Activated CD4-positive, alpha-beta memory T cell treated with anti-CD3 and anti-CD28 coated beads, Interleukin-2, amount 10 ng/mL, durations not matched to agents 7 days and 5 days (primary cell): Measurements from ENCODE around the gene ZNHIT3. TPM values are rescaled to one million over a fixed set of nuclear protein-coding genes. Genes with fewer than 3 reads are reported as not detected.
A peak's percentile ranks its signal among the peaks of the same experiment; 100 is the strongest.

ENCODE experiments used
- CTCF ChIA-PET: fragments of 350-600 bp; sonication (Branson Sonifier 250); formaldehyde crosslinking; loops from one replicate; lab custom pipeline; 2021; ENCODE audit warnings: antibody characterized with exemption, inconsistent platforms; lab: Charles Lee
- POLR2A ChIA-PET: fragments of 350-600 bp; sonication (Branson Sonifier 250); formaldehyde crosslinking; loops from one replicate; lab custom pipeline; 2021; ENCODE audit warnings: antibody characterized with exemption; lab: Charles Lee
- DNase-seq: peaks from one replicate; pipeline ENCODE4 v3.0.0-alpha.2; 2020
- H3K27ac Mint-ChIP-seq: one replicate; pipeline ENCODE4 v1.8.0; 2021; ENCODE audit warnings: mild to moderate bottlenecking, mixed read lengths
- H3K27me3 Mint-ChIP-seq: one replicate; pipeline ENCODE4 v1.8.0; 2021; ENCODE audit warnings: mixed read lengths
- H3K36me3 Mint-ChIP-seq: one replicate; pipeline ENCODE4 v1.8.0; 2021; ENCODE audit warnings: low read depth, mixed read lengths
- H3K4me1 Mint-ChIP-seq: one replicate; pipeline ENCODE4 v1.8.0; 2021; ENCODE audit warnings: mixed read lengths
- H3K4me3 Mint-ChIP-seq: one replicate; pipeline ENCODE4 v1.8.0; 2021; ENCODE audit warnings: mild to moderate bottlenecking, mixed read lengths
- H3K9me3 Mint-ChIP-seq: one replicate; pipeline ENCODE4 v1.8.0; 2021; ENCODE audit warnings: mixed read lengths
- total RNA-seq, 2 experiments: library from RNA; stranded (reverse); gene quantifications; one replicate each; pipeline ENCODE4 v1.2.3, GENCODE V29; 2021

Gene ZNHIT3
- total RNA-seq, 2 experiments from 2014 or later = 38.1 to 38.9 TPM

DNA sequence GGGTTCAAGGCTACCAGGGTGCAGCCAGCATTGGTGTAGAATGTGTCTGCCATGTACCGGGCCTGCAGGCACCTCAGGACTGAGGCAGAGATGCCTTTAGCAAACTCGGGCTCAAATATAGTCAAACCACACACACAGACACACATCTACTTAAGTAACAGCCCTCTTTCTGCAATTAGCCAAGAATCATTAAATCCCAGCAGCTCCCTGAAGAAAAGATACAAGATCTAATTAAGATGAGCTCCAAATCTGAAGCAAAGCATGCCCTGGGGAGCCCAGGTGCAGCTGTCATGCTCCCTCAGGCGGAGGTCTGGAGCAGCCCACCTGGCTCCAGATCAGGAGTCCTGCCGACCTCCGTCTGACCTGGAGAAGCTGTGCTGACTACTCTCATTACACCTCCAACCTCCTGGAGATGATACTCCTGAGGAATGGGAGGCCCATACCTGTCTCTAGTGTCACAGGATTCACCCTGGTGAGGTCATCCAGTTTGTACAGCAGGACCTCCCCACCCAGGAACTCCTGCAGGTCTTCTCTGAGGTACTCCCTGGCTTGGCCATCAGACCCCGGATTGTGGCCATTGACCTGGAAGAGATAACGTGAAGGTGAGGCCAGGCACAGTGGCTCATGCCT, 41.3 kb downstream of the ZNHIT3 start:
- peaks cover 57% of the 10 kb centered on the region for H3K36me3 Mint-ChIP-seq
- no peak overlapping the region for H3K4me3 Mint-ChIP-seq
- no peak overlapping the region for H3K27ac Mint-ChIP-seq
- peaks cover 43% of the 10 kb centered on the region for H3K4me1 Mint-ChIP-seq
- no peaks in the 10 kb centered on the region for H3K9me3 Mint-ChIP-seq
- ChIA-PET CTCF (no interaction called here), POLR2A (interaction anchor here (1.7 to 2.5 kb wide), 2 partner anchors 8 to 18 kb away, joined by 6 to 10 read pairs; partner anchors contain the start of genes MYO19 and PIGW)
- no peaks in the 10 kb centered on the region for H3K27me3 Mint-ChIP-seq
- DNase-seq = peak; percentile 8

DNA sequence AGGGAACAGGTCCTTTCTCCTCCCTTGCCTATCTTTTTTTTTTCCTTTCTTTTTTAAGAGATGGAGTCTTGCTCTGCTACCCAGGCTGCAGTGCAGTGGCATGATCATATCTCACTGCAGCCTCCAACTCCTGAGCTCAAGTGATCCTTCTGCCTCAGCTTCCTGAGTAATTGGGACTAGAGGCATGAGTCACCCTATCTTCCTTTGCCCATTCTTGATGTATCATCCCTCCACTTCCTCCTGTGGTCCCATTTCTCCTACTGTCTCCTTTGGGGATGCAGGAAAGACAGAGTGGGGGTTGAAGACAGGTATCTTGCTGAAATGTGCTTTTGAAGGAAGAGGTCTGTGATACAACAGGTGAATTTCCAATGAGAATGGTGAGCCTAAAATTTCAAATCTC, 42.6 kb downstream of the ZNHIT3 start:
- DNase-seq = peak; percentile 8
- H3K27ac Mint-ChIP-seq = no peak overlapping the region
- H3K9me3 Mint-ChIP-seq = no peaks in the 10 kb centered on the region
- H3K36me3 Mint-ChIP-seq = peaks cover 65% of the 10 kb centered on the region
- peaks cover 53% of the 10 kb centered on the region for H3K4me1 Mint-ChIP-seq
- ChIA-PET POLR2A (interaction anchor here (1.5 kb wide), 1 partner anchor 20 kb away, joined by 4 read pairs; no protein-coding TSS in a partner anchor), CTCF (no interaction called here)
- H3K27me3 Mint-ChIP-seq = no peaks in the 10 kb centered on the region
- no peak overlapping the region for H3K4me3 Mint-ChIP-seq

DNA sequence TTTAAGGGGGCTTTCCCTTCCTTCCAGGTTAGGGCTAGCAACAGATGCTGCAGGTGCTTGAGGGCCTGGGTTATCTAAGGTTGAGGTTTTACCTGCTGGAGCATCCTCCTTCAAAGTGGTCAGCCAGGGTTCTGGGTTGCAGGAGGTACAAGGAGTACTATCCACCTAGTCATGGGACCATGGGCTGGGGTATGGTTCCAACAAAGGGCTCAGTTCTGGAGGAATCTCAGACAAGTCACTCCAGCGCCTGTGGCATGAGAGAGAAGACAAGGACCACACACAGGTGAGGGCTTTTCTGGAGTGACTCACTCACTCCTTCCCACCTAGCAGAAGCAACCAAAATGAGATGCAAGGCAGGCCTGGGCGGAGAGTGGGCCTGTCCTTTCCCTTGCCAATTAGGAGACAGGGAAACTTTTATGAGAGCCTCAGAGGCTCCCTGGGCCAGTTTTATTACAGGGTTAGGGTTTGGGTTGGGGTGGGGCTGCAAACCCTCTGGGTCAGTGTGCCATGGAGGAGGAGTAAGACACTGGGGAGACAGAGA, 46.0 kb downstream of the ZNHIT3 start:
- POLR2A ChIA-PET = interaction anchor here (1.2 to 1.5 kb wide), 3 partner anchors 14 to 47 kb away, joined by 3 to 5 read pairs (median 4); no protein-coding TSS in a partner anchor
- peaks cover 50% of the 10 kb centered on the region for H3K36me3 Mint-ChIP-seq
- peak; percentile 15 for DNase-seq
- no peaks in the 10 kb centered on the region for H3K9me3 Mint-ChIP-seq
- no peaks in the 10 kb centered on the region for H3K27me3 Mint-ChIP-seq
- no peak overlapping the region for H3K4me3 Mint-ChIP-seq
- CTCF ChIA-PET = no interaction called here
- peaks cover 55% of the 10 kb centered on the region for H3K4me1 Mint-ChIP-seq
- H3K27ac Mint-ChIP-seq = peak overlapping the region; percentile 99

DNA sequence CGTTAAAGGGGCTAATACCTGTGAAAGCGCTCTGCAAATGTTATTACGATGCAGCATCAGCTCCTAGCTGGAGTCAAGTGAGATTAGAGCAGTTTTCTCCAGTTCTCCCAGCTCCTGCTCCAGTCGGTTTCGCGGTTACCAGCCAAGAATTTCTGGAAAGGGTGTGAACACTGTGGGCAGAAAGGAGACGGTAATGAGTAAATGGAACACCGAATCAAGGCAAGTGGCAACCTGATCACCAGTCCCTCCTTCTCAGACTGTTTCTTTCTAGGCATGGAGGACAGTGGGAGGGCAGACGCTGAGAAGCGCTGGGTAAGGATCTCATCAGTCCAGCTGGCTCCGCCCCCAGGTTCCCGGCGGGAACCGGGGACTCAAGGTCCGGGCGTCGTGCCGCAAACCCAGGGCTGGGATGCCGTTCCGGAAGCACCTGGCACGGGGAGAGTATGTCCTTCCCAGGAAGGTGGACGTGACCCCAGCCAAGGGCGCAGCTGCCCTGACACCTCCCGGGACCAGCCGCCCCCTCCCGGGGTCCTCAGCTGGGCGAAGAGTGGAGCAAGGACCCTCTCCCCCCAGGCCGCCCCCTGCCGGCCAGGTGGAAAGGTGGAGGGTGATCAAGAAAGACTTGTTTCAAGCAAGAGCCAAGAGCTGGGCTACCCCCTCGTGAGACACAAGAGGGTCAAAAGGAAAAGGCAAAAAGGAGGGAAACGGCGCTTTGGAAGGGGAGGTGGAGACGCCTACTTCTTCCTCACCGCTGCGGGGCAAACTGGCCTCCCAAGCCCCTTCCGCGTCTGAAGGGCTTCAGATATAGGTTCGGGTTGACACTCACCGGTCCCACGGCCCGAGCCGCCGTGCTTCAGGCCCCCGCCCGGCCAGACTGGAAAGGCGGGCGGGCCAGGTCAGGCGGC, 47.7 kb downstream of the ZNHIT3 start:
- peaks cover 47% of the 10 kb centered on the region for H3K36me3 Mint-ChIP-seq
- H3K27ac Mint-ChIP-seq = peak overlapping the region; percentile 99
- DNase-seq = peak; percentile 60
- peak overlapping the region; percentile 98 for H3K4me3 Mint-ChIP-seq
- H3K4me1 Mint-ChIP-seq = peaks cover 54% of the 10 kb centered on the region
- no peaks in the 10 kb centered on the region for H3K27me3 Mint-ChIP-seq
- ChIA-PET CTCF (interaction anchor here (0.7 to 3.0 kb wide), 14 partner anchors 10 to 584 kb away, joined by 3 to 20 read pairs (median 4); partner anchors contain the start of genes GGNBP2 and MRM1), POLR2A (interaction anchor here (0.7 to 5.2 kb wide), 13 partner anchors 7 to 188 kb away, joined by 3 to 160 read pairs (median 5); partner anchors contain the start of genes GGNBP2, MRM1 and ZNHIT3)
- no peaks in the 10 kb centered on the region for H3K9me3 Mint-ChIP-seq

DNA sequence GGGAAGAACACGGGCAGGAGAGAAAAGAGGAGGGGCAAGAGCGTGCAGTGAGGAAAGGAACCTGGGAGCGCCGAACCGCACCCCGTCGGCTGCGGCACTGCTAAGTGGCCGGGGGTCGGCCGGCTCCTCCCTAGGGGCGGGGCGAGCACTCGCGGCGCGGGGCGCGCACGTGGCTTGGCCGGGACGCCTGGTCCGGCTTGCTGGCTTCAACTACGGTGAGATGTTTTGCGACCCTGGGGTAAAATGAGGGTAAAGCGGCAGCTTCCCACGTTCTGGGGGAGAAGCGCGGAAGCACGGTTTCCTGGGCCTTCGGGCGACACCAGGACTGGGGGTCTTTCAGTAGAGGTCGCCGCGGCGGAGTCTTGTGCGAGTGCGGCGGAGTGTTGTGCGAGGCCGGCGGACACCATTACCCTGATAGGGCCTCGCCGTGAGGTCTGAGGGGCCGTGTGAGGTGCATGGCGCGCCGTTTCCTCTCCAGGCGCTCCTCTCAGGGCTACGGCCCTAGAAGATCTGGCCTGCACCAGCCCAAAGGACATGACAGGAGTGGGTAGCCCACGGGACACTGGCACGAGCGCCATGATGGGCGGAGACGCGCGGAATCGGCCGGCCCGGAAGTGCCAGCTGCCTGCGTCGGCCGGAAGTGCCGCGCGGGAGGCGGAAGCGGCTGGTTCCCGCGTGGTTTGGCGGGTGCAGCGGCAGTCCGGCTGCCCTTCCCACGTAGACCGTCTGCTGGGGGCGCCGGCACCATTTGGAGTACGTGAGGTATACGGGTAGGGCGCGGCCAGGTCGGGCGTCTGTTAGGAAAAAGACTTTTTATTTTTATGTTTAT, 48.6 kb downstream of the ZNHIT3 start, which contains the start of the genes MYO19 and PIGW:
TSS of gene MYO19 (minus strand) at position 29 of the 829 bp plus-strand sequence. CDS start 2,330 bp downstream, outside the sequence.
TSS of gene PIGW (plus strand) at position 148 of the 829 bp plus-strand sequence. CDS start 2,115 bp downstream, outside the sequence.
- peaks cover 51% of the 10 kb centered on the region for H3K4me1 Mint-ChIP-seq
- no peaks in the 10 kb centered on the region for H3K9me3 Mint-ChIP-seq
- H3K36me3 Mint-ChIP-seq = peaks cover 46% of the 10 kb centered on the region
- ChIA-PET CTCF (interaction anchor here (0.7 to 3.0 kb wide), 11 partner anchors 9 to 583 kb away, joined by 3 to 20 read pairs (median 6); partner anchors contain the start of genes GGNBP2 and MRM1), POLR2A (interaction anchor here (0.6 to 5.2 kb wide), 11 partner anchors 8 to 1294 kb away, joined by 3 to 160 read pairs (median 10); partner anchors contain the start of genes GGNBP2, MRM1 and ZNHIT3)
- H3K4me3 Mint-ChIP-seq = peak within 1 kb of the TSS; percentile 98
- H3K27ac Mint-ChIP-seq = peak within 1 kb of the TSS; percentile 99
- DNase-seq = peak; percentile 89
- H3K27me3 Mint-ChIP-seq = no peaks in the 10 kb centered on the region

DNA sequence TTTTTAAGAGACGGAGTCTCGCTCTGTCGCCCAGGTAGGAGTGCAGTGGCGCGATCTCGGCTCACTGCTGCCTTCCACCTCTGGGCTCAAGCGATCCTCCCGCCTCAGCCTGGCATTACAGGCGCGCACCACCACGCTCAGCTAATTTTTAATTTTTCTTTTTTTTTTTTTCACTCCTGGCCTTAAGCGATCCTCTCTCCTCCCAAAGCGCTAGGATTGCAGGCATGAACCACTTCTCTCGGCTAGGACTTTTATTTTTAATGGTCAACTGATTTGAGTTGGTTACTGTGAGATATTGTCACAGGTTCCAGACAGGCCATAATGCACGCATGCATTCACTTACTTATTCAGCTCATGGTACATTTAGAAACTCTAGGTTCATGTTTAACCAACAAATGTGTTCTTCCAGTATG, 49.2 kb downstream of the ZNHIT3 start:
- Mint-ChIP-seq H3K4me1 (peaks cover 53% of the 10 kb centered on the region), H3K4me3 (peak overlapping the region; percentile 98), H3K27me3 (no peaks in the 10 kb centered on the region), H3K27ac (peak overlapping the region; percentile 99), H3K36me3 (peaks cover 48% of the 10 kb centered on the region), H3K9me3 (no peaks in the 10 kb centered on the region)
- ChIA-PET POLR2A (interaction anchor here (0.8 to 5.2 kb wide), 7 partner anchors 9 to 1294 kb away, joined by 3 to 160 read pairs (median 21); partner anchors contain the start of genes GGNBP2, MRM1 and ZNHIT3), CTCF (interaction anchor here (2.3 to 3.0 kb wide), 4 partner anchors 8 to 66 kb away, joined by 7 to 20 read pairs (median 10); partner anchors contain the start of genes GGNBP2 and MRM1)
- DNase-seq = no peak

DNA sequence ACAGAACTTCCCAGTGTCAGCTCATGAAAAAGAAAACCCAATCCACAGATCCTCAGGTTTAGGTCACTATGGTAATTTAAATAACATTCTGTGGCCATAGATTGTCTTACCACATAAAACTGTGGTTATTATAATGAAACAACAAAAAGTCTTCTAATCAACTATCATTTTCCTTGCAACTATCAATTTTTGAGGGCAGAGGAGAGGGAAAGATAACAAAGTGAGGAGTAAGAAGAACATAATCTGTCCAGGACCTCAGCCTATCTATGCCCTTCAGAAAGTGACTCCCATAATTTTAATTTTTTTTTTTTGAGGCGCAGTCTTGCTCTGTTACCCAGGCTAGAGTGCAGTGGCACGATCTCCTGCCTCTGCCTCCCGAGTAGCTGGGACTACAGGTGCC, 54.2 kb downstream of the ZNHIT3 start:
- CTCF ChIA-PET = no interaction called here
- peaks cover 37% of the 10 kb centered on the region for H3K4me1 Mint-ChIP-seq
- no peak overlapping the region for H3K27ac Mint-ChIP-seq
- POLR2A ChIA-PET = no interaction called here
- no peaks in the 10 kb centered on the region for H3K9me3 Mint-ChIP-seq
- H3K27me3 Mint-ChIP-seq = no peaks in the 10 kb centered on the region
- H3K36me3 Mint-ChIP-seq = peaks cover 34% of the 10 kb centered on the region
- DNase-seq = no peak
- no peak overlapping the region for H3K4me3 Mint-ChIP-seq

DNA sequence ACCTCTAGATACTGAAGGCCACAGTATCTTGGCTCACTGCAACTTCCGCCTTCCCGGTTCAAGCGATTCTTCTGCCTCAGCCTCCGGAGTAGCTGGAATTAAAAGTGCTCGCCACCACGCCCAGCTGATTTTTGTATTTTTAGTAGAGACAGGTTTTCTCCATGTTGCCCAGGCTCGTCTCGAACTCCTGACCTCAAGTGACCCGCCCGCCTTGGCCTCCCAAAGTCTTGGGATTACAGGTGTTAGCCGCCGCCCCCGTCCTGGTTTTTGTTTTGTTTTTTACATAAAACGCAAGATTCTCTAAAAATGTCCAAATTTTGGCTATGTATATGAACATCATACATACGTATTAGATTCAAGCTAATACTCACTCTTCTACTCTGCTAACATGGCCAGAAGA, 56.3 kb downstream of the ZNHIT3 start:
- CTCF ChIA-PET = no interaction called here
- Mint-ChIP-seq H3K4me1 (peaks cover 30% of the 10 kb centered on the region), H3K9me3 (no peaks in the 10 kb centered on the region), H3K36me3 (peaks cover 39% of the 10 kb centered on the region), H3K27me3 (no peaks in the 10 kb centered on the region), H3K4me3 (no peak overlapping the region), H3K27ac (no peak overlapping the region)
- DNase-seq = no peak
- POLR2A ChIA-PET = interaction anchor here (1.1 to 5.6 kb wide), 3 partner anchors 7 to 887 kb away, joined by 3 to 160 read pairs (median 8); partner anchors contain the start of genes MYO19 and PIGW

DNA sequence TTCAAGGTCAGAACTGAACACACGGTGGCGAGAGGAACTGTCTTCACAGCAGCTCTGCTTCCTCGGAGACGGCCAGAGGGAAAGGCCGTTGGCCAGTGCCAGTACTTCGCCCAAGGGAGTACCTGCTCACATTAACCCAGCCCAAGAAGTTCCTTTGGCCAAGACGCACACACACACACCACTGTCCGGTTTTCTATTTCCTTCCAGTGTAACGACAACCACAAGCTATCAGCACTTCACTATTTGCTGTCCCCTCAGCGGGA, 57.5 kb downstream of the ZNHIT3 start:
- peak; percentile 37 for DNase-seq
- Mint-ChIP-seq H3K4me1 (peaks cover 39% of the 10 kb centered on the region), H3K27ac (peak overlapping the region; percentile 96), H3K27me3 (no peaks in the 10 kb centered on the region), H3K9me3 (no peaks in the 10 kb centered on the region), H3K4me3 (peak overlapping the region; percentile 96), H3K36me3 (peaks cover 40% of the 10 kb centered on the region)
- CTCF ChIA-PET = interaction anchor here (2.2 kb wide), 1 partner anchor 9 kb away, joined by 20 read pairs; the partner anchor contains the start of genes MYO19 and PIGW
- POLR2A ChIA-PET = interaction anchor here (0.9 to 5.6 kb wide), 9 partner anchors 8 to 405 kb away, joined by 3 to 160 read pairs (median 5); partner anchors contain the start of genes AATF, MRM1, MYO19 and PIGW

DNA sequence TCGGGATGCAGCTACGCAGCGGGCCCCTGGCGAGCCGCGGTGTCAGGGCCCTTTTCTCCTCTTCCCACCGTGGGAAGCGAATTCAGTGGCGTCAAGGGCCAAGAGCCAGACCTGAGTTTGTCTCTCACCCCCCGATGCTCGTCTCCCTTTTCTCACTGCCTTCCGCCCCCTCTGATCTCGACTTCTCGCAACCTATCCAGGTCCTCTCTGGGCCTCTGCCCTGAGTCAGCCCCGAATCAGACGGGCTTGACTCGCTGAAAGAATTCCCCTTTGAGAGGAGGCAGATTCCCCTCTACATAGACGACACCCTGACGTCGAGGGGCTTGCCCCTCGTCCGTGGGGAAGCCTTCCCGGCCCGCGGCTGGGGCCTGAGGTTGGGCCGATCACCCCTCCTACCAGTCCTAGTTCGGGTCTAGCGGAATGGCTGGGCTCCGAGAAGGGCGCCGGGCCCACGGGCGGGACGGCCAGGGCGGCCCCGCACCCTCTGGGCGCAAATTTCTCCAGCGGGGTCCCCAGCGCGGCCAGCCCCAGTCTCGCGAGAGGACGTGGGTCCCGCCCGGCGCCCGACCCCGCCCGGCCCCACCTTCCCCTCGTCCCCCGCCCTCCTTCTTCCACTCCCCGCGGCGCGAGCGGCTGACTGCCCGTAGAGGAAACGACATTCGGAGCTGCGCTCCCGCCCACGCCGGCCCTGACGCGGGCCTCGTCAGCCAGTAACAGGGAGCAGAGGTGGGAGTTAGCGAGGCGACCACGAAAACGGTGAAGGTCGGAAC, 58.0 kb downstream of the ZNHIT3 start, which contains the start of gene GGNBP2:
TSS of gene GGNBP2 (plus strand) at position 613 of the 770 bp plus-strand sequence. CDS start 806 bp downstream, outside the sequence.
- POLR2A ChIA-PET = interaction anchor here (0.7 to 5.6 kb wide), 14 partner anchors 8 to 404 kb away, joined by 3 to 160 read pairs (median 5); partner anchors contain the start of genes AATF, MRM1, MYO19 and PIGW
- Mint-ChIP-seq H3K4me3 (peak within 1 kb of the TSS; percentile 96), H3K27me3 (no peaks in the 10 kb centered on the region), H3K27ac (peak within 1 kb of the TSS; percentile 96), H3K9me3 (no peaks in the 10 kb centered on the region), H3K4me1 (peaks cover 42% of the 10 kb centered on the region), H3K36me3 (peaks cover 40% of the 10 kb centered on the region)
- CTCF ChIA-PET = interaction anchor here (2.2 kb wide), 1 partner anchor 10 kb away, joined by 20 read pairs; the partner anchor contains the start of genes MYO19 and PIGW
- peak; percentile 94 for DNase-seq
